Measurements from ENCODE around the gene GAP43.

GAP43 gene

DNA sequence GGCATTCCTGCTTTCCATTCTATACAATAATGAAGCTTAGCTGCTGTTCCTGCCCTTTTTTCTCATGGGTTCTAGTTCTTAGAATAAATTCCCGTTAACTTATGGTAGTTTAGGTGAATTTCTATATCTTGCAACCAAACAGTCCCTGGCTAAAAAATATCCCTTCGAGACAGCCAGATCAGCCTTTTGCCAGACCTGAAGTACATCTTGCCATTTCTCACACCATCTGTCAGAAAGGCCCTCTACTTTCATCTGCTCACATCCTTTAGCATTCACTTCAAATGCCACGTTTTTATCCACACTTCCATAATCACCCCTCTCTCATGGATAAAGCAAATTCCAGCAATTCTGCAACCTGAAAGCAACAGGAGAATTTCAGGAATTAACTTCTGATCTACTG, 145.4 kb downstream of the GAP43 start:
- no peak for DNase-seq

Measured in inflammatory macrophage treated with lipopolysaccharide for 1 hour (primary cell).